HG02938 (cell line): Measurements from ENCODE around the gene CORO6.

Experiments used
- ATAC-seq: cut with Tn5 transposase; IDR thresholded peaks from one replicate; pipeline ENCODE4 v1.9.1; 2021; ENCODE audit warnings: mild to moderate bottlenecking, moderate library complexity; ENCODE audit not compliant: unreplicated experiment

CORO6 gene

DNA sequence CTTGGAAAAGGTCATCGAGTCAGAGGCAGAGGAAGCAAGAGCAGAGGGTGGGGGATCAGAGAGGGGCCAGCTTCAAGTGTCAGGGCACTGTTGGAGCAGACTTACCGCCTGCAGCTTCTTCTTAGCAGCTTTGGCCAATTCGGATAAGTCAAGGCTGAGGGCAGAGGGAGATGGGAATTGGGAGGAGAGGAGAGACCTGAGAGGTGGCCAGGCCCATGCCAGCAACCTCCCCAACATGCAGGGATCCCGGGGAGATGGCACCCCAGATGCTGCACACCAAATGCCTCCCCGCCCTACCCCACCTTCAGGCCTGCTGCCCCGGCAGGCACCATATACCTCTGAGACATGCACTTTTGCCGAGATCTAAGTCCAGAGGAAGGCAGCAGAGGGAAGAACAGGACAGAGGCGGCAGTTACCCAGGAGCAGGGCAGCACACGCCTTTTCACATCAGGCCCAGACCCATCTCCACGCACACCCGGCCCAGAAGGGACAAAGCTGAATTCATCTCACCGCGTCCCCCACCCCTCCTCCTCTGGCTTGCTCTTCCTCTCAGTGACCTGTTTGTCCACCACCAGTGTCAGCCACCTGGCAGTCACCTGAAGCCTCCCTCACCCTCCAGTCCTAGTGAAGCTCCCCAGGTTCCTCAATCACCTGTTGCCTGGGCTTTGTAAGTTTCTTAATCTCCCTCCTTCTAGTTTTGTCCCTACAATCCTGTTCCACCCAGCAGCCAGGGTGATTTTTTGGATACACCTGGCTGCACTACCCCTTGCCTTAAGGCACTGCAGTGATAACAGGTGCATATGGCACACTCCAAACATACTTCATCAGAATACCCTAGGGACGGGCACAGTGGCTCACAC lies 43.9 kb downstream of the CORO6 start:
- ATAC-seq: no peak

DNA sequence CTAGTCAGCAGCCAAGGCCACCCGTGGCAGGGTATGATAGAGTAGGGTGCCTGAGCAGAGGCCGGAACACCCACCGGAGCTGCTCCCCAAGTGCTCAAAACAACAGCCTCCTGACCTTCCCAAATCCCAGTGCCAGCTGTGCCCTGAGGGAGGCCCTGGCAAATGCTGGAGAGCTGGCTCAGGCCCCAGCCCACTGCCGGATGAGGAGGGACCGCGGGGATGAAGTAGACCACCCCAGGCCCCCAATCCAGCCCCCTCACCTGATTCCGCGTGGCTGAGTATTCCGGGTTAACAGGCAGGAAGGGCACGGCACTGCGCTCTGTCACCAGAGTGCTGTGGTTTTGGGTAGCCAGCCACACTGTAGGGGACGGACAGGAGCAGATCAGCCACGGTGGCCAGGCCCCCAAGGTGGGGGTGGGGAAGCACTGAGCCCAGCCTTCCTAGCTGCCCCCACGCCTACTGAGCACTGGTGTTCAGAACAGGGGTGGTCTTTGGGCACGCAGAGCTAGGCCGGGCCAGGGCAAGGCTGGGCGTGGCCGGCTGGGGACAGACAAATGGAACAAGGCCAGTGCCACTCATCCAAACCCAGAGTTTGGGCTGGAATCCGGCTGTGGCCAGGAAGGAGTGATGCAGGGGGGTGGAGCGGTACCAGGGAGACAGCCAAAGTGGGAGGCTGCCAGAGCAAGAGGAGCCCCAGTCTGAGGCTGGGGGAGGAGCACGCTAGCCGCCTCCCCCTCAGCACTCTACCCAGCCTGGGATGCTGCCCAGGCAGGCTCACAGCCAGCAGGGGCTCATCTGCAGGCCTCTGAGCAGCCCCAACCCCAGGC lies 45.1 kb downstream of the CORO6 start:
- no peak for ATAC-seq

DNA sequence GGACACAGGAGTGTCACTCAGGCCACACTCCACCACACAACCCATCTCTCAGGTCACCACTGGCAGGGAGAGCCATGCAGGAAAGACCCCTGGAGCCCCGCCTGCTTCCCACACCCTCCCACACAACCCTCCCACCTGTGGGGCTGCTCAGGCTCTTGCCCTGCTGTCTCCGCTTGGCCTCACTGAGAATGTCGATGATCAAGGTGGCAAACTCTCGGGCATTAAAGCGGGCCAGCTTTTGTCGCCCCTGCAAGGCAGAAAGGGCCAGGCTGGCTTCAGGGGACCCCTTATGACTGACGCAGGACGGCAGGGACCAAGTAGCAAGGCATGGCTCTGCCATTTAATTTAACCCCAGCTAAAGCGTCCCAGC lies 45.7 kb downstream of the CORO6 start:
- ATAC-seq: no peak

DNA sequence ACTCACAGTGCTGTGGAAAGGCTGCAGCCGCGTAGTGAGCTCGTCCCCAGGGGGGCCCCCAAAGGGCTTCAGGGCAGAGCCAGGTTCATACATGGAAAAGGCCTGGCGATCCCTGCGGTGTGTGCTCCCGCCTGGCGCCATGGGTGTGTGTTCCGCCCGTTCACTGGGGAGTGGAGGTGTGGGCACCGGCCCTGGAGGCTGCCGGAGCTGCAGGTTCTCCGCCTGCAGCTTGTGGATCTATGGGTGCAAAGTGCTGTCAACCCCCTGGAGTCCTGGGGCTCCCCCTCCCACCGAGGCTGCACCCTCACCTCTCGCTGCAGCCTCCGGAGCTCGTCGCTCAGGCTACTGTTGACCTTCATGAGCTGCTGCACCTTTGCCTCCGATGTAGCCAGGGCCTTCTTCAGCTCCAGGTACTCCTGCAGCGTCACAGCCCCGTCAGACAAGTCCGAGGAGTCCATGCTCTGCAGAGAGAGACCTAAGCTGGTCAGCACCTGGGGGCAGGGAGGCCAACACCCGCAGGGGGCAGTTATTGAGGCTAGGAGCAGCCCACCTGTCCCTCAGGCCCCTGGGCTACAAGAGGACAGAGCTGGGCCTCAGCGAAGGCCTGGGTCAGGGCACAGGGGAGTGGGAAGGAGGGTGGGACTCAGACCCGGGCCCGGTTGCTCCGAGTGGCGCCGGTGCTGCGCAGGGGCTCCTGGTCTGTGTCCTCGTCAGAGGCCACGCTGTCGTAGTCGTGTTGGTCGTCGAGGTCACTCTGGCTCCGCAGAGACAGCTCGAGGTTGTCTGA lies 46.3 kb downstream of the CORO6 start:
- ATAC-seq: no peak

DNA sequence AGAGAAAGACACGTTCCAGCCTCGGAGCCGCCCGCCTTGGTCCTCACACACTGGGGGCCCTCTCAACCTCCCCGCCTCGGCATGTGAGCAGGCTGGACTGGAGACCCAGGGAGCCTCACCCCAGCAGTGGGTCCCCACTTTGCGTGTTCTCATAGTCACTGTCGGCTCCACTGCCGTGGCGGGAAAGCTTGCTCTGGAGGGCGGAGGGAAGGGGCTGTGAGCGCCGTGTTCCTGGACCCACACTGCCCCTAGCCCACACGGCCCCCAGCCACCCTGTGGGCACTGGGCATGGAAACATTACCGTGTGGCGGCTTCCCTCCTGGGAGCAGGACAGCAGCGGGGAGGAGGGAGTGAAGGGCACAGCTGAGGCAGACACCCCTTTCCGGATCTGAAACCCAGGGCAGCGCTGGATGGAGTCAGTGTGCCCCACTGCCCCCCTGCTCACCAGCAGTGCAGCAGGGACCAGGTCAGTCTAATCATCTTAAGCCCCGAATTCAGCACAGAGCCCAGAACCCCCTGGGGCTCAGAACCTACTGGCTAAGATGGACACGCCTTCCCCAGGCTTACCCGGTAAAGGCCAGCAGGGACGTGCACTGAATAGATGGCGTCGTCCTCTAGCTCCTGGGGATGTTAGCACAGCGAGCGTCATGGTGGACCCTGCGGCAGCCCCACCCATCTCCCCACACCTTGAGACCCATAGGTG lies 47.0 kb downstream of the CORO6 start:
- ATAC-seq: no peak

DNA sequence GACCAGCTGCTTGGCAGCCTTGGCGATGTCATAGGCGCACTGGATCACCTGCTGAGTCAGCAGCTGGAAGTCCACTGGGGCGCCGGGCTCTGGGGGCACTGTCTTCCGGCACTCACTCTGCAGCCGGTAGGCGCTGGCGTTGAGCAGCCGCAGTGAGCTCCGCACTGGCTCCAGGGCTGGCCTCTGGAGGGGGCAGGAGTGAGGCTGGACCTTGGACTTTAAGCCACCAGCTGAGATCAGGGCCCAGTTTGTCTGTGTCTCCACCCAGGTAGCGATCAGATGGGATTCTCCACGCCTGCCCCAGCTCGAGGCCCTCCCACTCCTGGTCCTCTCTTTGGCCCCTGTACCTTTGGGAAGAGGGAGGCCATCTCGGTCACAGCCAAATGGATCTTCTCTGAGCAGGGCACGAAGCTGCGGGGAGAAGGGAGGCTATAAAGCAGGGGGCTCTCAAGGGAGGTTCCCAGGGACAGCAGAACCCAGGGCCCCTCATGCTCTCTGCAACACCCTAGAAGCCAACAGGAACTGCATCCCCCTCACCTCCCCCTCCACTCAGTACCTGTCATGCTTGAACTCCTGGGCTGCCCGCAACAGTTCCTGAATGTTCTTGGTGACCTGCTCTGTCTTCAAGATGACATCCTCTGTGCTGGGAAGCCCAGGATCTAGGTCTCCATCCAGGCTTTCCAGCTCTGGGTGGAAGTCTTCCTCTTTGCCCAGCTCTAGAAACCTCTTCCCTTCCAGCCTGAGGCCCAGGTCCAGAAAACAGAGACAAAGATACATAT lies 47.8 kb downstream of the CORO6 start:
- no peak for ATAC-seq

DNA sequence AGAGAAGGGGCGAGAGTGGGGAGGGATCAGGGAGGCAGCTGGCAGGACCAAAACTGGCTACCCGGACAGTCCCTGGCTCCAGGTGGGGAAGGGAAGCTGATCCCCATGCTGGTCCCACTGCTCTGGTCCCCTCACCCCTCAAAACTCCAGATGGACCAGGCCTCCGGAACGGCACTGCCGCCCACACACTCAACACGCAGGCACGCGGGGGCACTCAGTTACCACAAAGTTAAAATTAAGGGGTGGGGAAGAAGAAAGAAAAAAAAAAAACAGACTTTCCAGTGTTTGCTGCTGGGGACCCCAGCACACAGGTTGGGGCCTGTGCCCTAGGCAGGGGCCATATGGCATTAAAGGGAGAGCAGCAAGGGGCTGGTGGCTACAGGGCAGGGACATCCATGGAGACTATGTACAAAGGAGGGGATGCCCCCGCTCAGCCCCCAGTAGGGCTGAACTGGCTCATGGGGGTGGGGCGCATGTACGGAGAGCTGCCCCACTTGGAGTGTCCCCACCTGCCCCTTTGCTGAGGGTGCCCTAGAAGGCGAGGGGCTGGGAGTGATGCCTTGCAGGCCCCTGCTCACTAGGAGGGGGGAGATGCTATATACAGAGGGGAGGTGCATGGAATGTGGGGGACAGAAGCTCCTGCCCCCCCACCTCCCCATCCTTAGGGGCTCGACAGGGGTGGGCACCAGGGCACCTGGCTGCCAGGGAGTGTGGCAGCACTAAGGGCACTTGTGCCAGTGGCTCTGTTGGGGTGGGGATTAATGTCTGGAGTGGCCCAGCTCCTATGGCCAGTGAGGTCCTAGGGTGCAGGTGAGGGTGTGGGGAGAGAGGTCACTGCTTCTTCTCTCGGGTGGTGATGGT lies 48.6 kb downstream of the CORO6 start:
- ATAC-seq: no peak

DNA sequence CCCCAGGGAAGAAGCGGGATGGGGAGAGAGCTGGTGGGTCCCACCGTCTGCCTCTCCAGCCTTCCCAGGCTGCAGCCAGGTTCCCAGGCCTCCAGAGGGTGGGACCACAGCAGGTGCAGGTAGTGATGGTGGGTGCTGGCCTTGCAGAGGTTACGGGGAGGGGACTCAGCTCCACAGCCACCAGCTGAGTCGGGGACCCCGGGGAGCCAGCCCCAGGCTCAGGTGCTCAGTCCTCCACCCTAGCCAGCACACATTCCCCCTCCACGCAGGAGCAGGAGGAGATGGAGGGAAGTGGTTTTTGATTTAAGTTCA lies 49.2 kb downstream of the CORO6 start:
- no peak for ATAC-seq

DNA sequence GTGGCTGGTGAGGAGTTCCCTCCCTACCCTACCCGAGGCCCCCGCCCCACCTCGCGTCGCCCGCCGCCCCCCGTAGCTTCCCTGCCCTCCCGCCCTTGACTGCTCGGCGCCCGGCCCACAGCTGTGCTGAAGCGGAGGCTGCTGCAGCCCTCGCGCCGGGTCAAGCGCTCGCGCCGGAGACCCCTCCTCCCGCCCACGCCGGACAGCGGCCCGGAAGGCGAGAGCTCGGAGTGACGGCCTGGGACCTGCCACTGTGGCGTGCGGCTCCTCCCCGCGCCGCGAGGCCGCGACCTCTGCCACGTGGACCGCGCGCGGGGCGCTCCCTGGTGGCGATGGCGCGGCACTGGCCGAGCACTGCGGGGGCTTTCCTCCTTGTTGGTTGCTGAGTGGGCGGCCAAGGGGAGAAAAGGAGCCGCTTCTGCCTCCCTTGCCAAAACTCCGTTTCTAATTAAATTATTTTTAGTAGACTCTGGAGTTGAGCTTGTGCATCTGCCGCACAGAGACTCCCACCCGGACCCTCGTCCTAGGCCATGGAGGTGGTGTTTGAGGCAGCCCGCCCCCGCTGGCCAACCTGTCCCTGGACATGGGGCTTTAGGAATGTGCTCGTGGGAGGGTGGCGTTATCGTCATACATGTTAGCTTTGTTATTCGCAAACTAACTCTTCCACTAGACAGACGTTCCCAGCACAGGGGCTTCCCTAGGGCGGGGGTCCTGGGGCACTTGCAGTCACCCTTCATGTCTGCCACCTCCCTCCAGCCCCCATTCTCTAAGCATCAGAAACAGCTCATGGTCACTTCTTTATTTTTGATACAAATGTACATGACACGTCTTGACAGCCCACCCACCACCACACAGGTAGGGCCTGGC lies 49.8 kb downstream of the CORO6 start:
- ATAC-seq: no peak

DNA sequence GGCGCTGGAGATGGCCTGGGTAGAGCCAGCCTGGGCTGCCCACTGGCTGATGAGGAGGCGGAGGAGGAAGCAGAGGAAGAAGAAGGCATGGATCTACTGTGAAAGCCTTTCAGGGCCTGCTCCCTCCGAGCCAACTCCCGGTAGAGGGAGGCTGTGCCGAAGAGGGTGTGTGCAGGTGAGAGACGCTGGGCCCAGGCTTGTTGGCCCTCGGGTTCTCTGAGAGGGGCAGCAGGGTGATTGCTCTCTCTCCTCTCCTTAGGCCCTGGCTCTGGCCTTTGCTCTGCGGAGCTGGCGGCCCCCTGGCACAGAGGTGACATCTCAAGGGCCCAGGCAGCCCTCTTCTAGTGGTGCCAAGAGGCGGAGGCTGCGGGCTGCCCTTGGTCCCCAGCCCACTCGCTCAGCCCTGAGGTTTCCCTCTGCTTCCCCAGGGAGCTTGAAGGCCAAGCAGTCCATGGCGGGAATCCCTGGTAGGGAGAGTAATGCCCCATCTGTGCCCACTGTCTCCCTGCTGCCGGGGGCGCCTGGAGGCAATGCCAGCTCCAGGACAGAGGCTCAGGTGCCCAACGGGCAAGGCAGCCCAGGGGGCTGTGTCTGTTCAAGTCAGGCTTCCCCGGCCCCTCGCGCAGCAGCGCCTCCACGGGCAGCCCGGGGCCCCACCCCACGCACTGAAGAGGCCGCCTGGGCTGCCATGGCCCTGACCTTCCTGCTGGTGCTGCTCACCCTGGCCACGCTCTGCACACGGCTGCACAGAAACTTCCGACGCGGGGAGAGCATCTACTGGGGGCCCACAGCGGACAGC lies 50.6 kb downstream of the CORO6 start:
- no peak for ATAC-seq

DNA sequence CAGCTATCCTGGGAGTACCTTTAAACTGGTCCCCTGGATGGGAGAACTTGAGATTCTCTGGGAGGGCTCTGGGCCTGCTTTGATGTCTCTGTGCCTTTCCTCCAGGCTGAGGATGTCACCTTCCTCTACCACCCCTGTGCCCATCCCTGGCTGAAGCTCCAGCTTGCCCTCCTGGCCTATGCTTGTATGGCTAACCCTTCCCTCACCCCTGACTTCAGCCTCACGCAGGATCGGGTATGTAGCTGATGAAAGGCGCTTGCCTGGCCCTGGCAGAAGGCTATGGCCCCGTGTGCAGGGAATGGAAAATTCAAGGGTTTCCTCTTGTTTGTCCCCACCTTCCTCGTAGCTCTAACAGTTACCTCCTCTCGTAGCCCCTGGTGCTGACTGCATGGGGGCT lies 51.2 kb downstream of the CORO6 start:
- ATAC-seq: no peak

DNA sequence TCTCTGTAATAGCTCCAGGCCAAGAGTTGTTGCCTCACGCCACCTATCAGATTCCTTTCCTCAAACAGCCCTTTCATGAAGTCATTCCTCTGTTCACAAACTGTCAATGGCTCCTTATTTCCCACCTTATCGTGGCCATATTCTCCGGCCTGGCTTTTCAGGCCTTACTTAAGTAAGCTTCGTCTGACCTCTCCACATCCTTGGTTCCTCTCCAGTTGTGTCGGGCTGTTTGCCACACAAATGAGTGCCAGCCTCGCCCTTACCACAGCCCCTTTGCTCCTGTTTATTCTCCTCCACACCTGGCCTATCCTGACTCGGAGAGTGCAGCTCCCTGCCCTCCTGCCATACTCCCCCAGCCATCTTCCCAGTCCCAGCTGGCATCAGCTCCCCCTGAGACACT lies 52.2 kb downstream of the CORO6 start:
- no peak for ATAC-seq

DNA sequence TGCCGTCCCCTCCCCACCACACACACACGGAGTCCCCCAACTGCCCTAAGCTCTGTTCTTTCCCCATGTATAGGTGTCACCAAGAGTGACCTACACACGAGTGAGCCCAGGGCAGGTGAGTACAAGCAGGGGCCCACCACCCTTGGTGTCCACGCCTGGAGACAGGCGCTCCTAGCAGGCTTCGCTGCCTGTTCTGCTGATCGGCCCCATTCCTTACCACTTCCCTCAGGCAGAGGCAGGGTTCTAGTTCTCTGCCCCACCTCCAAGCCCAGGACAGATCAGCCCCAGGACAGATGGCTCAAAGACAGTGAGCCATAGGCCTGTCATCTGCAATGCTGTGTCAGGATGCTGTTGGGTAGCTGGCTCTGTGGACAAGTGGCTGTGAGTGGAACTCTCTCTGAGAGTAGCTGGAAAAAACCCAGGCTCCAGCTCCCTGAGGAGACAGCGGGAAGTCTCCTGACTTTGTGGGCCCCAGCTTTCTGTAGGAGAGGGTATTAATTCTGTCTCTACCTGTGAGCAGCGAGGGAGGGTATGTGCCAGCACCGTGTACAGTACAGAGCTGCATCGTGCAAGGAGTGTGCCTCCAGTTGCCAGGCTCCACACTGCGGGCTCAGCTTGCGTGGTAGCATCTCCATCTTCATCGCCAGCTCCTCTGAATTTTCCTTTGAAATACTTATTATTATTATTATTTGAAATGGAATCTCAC lies 53.3 kb downstream of the CORO6 start:
- ATAC-seq: no peak

DNA sequence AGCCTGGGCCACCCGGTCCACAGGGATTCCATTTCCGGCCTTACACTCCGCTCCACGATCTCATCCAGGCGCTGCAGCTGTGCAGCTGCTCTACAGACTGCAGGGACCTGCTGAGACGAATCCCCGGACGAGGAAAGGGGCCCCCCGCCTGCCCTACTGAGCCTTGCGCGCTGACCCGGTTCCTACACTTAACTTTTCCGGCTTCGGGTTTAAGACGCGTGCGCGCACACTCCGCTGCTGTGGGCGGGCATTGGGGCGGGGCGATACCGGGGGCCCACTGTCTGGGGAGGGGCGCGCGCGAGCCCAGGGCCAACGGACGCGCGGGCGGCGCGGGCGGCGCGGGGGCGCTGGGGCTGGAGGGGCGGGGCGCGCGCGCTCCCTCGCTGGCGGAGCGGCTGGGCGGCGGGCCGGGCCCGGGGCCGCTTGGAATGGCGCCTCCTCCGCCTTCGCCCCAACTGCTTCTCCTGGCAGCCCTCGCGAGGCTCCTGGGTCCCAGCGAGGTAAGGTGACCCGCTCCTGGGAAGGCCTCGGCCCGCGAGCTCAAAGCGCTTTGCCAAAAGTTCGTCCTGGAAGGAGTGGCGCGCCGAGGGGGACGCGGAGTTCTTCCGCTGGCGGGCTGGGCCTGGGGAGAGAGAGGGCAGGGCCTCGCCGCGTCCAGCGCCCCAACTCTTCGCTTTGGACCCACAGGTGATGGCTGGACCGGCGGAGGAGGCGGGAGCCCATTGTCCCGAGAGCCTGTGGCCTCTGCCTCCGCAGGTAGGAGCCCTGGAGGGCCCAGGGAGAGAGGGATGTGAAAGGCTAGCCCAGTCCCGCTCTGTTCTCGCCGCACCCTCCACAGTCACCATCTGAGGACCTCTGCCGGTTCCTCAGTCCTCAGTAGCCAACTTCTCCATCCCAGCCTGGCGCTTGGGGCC lies 54.1 kb downstream of the CORO6 start, which contains the start of gene TP53I13:
Gene TP53I13 (plus strand): TSS at position 371 of the 914 bp plus-strand sequence. CDS start 58 bp downstream, at position 429.
- no peak for ATAC-seq

DNA sequence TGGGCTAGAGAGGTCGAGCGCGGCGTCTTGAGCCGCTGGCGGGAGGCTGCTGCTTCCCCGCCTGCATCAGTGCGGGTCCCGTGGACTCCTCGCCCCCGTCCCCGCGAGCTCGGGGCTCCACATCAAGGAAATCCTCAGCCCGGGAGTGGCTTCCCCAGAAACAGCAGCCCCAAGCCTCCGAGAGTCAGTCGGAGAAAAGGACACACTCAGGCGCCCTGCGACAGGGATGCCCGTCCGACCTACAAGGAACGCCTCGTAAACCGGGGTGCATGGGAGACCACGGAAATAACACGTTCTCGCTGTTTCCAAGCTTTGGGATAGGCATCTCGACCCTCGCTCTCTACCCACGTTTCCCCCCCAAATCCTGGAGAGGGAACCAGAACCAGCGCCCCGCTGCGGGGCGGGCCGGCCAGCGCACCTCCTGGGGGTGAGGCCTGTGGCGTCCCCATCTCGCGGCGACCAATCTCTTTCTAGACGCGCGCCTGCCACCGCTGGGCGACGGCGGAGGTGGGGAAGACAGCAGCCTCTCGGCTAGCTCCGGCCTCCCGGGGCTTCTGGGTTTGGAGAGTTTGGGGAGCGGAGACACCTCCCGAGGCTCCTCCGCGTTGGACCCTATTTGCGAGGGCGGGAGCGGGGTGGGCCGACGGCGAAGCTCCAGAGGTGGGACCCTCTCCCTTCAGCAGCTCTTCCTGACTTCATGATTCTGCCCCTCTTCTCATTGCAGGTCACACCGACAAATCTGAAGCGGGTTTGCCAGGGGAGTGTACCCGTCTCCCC lies 55.0 kb downstream of the CORO6 start:
- no peak for ATAC-seq
